HepG2 (cell line): ENCODE results near the gene CRAMP1. TPM values are rescaled to one million over a fixed set of nuclear protein-coding genes. Genes with fewer than 3 reads are reported as not detected.

ENCODE experiments used
- ATAC-seq: fragments of 200-7000 bp; cut with Tn5 transposase; 3 replicates; pipeline ENCODE4 v1.9.1; 2020; ENCODE audit warnings: mild to moderate bottlenecking, moderate library complexity
- BruUV-seq: library from RNA; stranded (reverse); fragments of 400-500 nt; replicated peaks from 2 replicates; lab custom pipeline; 2021; lab: Mats Ljungman, UMichigan
- CTCF ChIA-PET: fragments of 300-600 bp; formaldehyde crosslinking; extraction: SDS; loops from one replicate; lab custom pipeline; 2021; ENCODE audit warnings: low total read pairs, inconsistent platforms, low intra/inter-chr PET ratio; lab: Yijun Ruan, JAX
- POLR2A ChIA-PET: fragments of 350-600 bp; sonication (Branson Sonifier 250); formaldehyde crosslinking; loops from one replicate; lab custom pipeline; 2020; ENCODE audit warnings: antibody characterized with exemption, inconsistent platforms; lab: Yijun Ruan, JAX
- DNase-seq: peaks from one replicate; pipeline ENCODE4 v3.0.0-alpha.2; 2015; ENCODE audit warnings: low spot score
- FAIRE-seq: peaks from 3 replicates; lab custom pipeline; 2011; peaks lifted over from hg19 to GRCh38; lab: Jason Lieb, UNC
- H2AFZ ChIP-seq: one replicate; pipeline ENCODE4 v1.6.1; 2011; ENCODE audit warnings: low read length, inconsistent platforms
- H3K27ac ChIP-seq: fragments of 300-600 bp; 3 replicates; pipeline ENCODE4 v1.8.0; 2011; ENCODE audit warnings: mixed run types, mild to moderate bottlenecking, mixed read lengths, low read length, inconsistent platforms; ENCODE audit not compliant: insufficient read depth; ENCODE audit errors: extremely low read length
- H3K27me3 ChIP-seq, 2 experiments: fragments of 200-600 bp in 1 of 2; 2 replicates in 1 of 2; 3 replicates in 1 of 2; pipeline versions ENCODE4 v1.6.0 to v1.8.0; 2011; ENCODE audit warnings: low read length in 2 of 2, mild to moderate bottlenecking in 2 of 2, moderate library complexity in 2 of 2, inconsistent platforms in 1 of 2; ENCODE audit not compliant: insufficient read depth in 2 of 2, control insufficient read depth in 1 of 2
- H3K36me3 ChIP-seq, 2 experiments: fragments of 200-600 bp in 1 of 2; replicated peaks in 1 of 2; 2 replicates in 1 of 2; 3 replicates in 1 of 2; pipeline versions ENCODE4 v1.5.1 to v1.8.0; 2011; ENCODE audit warnings: low read length in 2 of 2, inconsistent platforms in 1 of 2; ENCODE audit not compliant: insufficient read depth in 2 of 2, control insufficient read depth in 1 of 2
- H3K4me1 ChIP-seq: 2 replicates; pipeline ENCODE4 v1.5.1; 2012; ENCODE audit warnings: low read length, inconsistent platforms; ENCODE audit not compliant: insufficient read depth
- H3K4me2 ChIP-seq: 2 replicates; pipeline ENCODE4 v1.6.0; 2011; ENCODE audit warnings: low read depth, low read length, inconsistent platforms
- H3K4me3 ChIP-seq, 3 experiments: fragments of 200-600 bp in 1 of 3; sonication (generic), shearing (Covaris generic) in 1 of 3; replicated peaks in 1 of 3; 2 replicates each; pipeline ENCODE4 v1.5.1; 2011 to 2016; ENCODE audit warnings: low read length in 3 of 3, inconsistent platforms in 2 of 3, low read depth in 2 of 3, mild to moderate bottlenecking in 2 of 3, control low read depth in 1 of 3, mixed read lengths in 1 of 3; ENCODE audit not compliant: insufficient read depth in 1 of 3
- H3K79me2 ChIP-seq: one replicate; pipeline ENCODE4 v1.6.1; 2011; ENCODE audit warnings: low read length, inconsistent platforms; ENCODE audit not compliant: insufficient read depth
- H3K9ac ChIP-seq: 2 replicates; pipeline ENCODE4 v1.6.0; 2011; ENCODE audit warnings: mild to moderate bottlenecking, low read depth, low read length, inconsistent platforms; ENCODE audit not compliant: insufficient read depth
- H3K9me3 ChIP-seq: 2 replicates; pipeline ENCODE4 v1.5.1; 2012; ENCODE audit warnings: mild to moderate bottlenecking, low read length
- H4K20me1 ChIP-seq: 2 replicates; pipeline ENCODE4 v1.6.0; 2011; ENCODE audit warnings: inconsistent platforms, mild to moderate bottlenecking, low read length, moderate library complexity; ENCODE audit not compliant: insufficient read depth
- CEBPG ChIP-seq: IDR thresholded peaks from 2 replicates; pipeline ENCODE4 v1.6.1; 2016
- CREM ChIP-seq, 2 experiments: sonication (generic) in 1 of 2; formaldehyde crosslinking in 1 of 2; IDR thresholded peaks; 2 replicates each; pipeline versions ENCODE4 v1.4.0 to v1.6.1; 2016 to 2020; ENCODE audit warnings: antibody characterized with exemption in 1 of 2, mild to moderate bottlenecking in 1 of 2, missing genetic modification reagents in 1 of 2
- ESRRA ChIP-seq: sonication (generic); formaldehyde crosslinking; IDR thresholded peaks from 2 replicates; pipeline ENCODE4 v1.5.1; 2020; ENCODE audit warnings: mild to moderate bottlenecking, low read depth, missing genetic modification reagents
- FOXK1 ChIP-seq: sonication (generic); formaldehyde crosslinking; IDR thresholded peaks from 2 replicates; pipeline ENCODE4 v1.4.0; 2020; ENCODE audit warnings: low read depth, missing genetic modification reagents, borderline replicate concordance
- HIVEP1 ChIP-seq: sonication (generic); formaldehyde crosslinking; IDR thresholded peaks from 2 replicates; pipeline ENCODE4 v1.4.0; 2020; ENCODE audit warnings: mild to moderate bottlenecking, missing genetic modification reagents
- MIER3 ChIP-seq: IDR thresholded peaks from 2 replicates; pipeline ENCODE4 v1.6.1; 2016; ENCODE audit warnings: missing compliant biosample characterization, borderline replicate concordance
- MLLT10 ChIP-seq: sonication (generic); formaldehyde crosslinking; IDR thresholded peaks from 2 replicates; pipeline ENCODE4 v1.4.0; 2020; ENCODE audit warnings: missing genetic modification reagents
- NR2F6 ChIP-seq, 2 experiments: IDR thresholded peaks; 2 replicates each; pipeline ENCODE4 v1.6.1; 2016; ENCODE audit warnings: antibody characterized with exemption in 1 of 2, mild to moderate bottlenecking in 1 of 2
- PPARG ChIP-seq: conservative IDR thresholded peaks from 2 replicates; pipeline ENCODE4 v1.6.1; 2016; ENCODE audit warnings: missing biosample characterization, missing genetic modification reagents
- RARA ChIP-seq: IDR thresholded peaks from 2 replicates; pipeline ENCODE4 v1.6.1; 2016; ENCODE audit warnings: missing genetic modification reagents, missing compliant biosample characterization
- SAFB2 ChIP-seq: sonication (generic); formaldehyde crosslinking; IDR thresholded peaks from 2 replicates; pipeline ENCODE4 v1.5.1; 2020; ENCODE audit warnings: missing genetic modification reagents, low read depth, mild to moderate bottlenecking, borderline replicate concordance
- SMAD3 ChIP-seq: sonication (generic); formaldehyde crosslinking; IDR thresholded peaks from 2 replicates; pipeline ENCODE4 v1.4.0; 2020; ENCODE audit warnings: missing genetic modification reagents
- ZNF263 ChIP-seq: sonication (generic); formaldehyde crosslinking; IDR thresholded peaks from 2 replicates; pipeline ENCODE4 v1.4.0; 2020; ENCODE audit warnings: missing genetic modification reagents
- ZNF501 ChIP-seq: sonication (generic); formaldehyde crosslinking; IDR thresholded peaks from 2 replicates; pipeline ENCODE4 v1.5.1; 2020; ENCODE audit warnings: mild to moderate bottlenecking, moderate library complexity, missing genetic modification reagents
- ZNF652 ChIP-seq: IDR thresholded peaks from 2 replicates; pipeline ENCODE4 v1.6.1; 2016; ENCODE audit warnings: low read depth, borderline replicate concordance
- ZNF687 ChIP-seq: sonication (generic); formaldehyde crosslinking; IDR thresholded peaks from 2 replicates; pipeline ENCODE4 v1.5.1; 2020; ENCODE audit warnings: mild to moderate bottlenecking, missing genetic modification reagents, moderate library complexity
- ZNF703 ChIP-seq: sonication (generic); formaldehyde crosslinking; IDR thresholded peaks from 2 replicates; pipeline ENCODE4 v1.5.1; 2020; ENCODE audit warnings: missing genetic modification reagents, mild to moderate bottlenecking, moderate library complexity, borderline replicate concordance
- ZNF772 ChIP-seq: sonication (generic); formaldehyde crosslinking; IDR thresholded peaks from 2 replicates; pipeline ENCODE4 v1.5.0; 2020; ENCODE audit warnings: mild to moderate bottlenecking, missing genetic modification reagents
- WGBS: methylation state at CpG from one replicate; pipeline ENCODE4 v1.1.6; 2017; ENCODE audit warnings: low lambda C conversion rate; 5-methylcytosine and 5-hydroxymethylcytosine counted together
- in situ Hi-C: cut with HindIII; loops from 2 replicates; pipeline ENCODE4 v1.10.0; 2017; ENCODE audit warnings: low pct_unique_long_range_greater_than_20kb; ENCODE audit not compliant: extremely low pct_ligation_motif_present
- intact Hi-C: fragments of 100-400 bp; cut with micrococcal nuclease; formaldehyde crosslinking; loops from one replicate; pipeline ENCODE4 v1.10.0; 2022; ENCODE audit not compliant: unreplicated experiment
- polyA plus RNA-seq, 8 experiments: library from polyadenylated mRNA; depleted of rRNA in 3 of 8; stranded (reverse) in 7 of 8; unstranded in 1 of 8; fragments of >200 nt; fragmentation: Illumina TruSeq in 4 of 8; extraction: Trizol in 4 of 8; gene quantifications; 2 replicates each; pipeline versions ENCODE4 v1.2.1 to v1.2.3, GENCODE V29; 2011 to 2016; ENCODE audit warnings: low read depth in 4 of 8, missing spikeins in 1 of 8, mixed read lengths in 1 of 8; ENCODE audit not compliant: insufficient read depth in 1 of 8
- total RNA-seq, 5 experiments: library from RNA; depleted of rRNA; stranded (reverse); fragments of >200 nt; fragmentation: Illumina TruSeq; extraction: Trizol; gene quantifications; 2 replicates each; pipeline ENCODE4 v1.2.3, GENCODE V29; 2016; ENCODE audit warnings: low read depth in 1 of 5

The CRAMP1 gene
- total and polyA plus RNA-seq, 2 of the 13 experiments (the other 11 are each of a cell fraction or from before 2014, with no cell fraction given): 6.8 to 9.7 TPM

- H3K9ac ChIP-seq: peak overlapping the region; percentile 97
- peak overlapping the region; percentile 56 for H3K27ac ChIP-seq
- H3K4me2 ChIP-seq: peak overlapping the region; percentile 96
- peak; percentile 90 for FAIRE-seq
- ChIA-PET CTCF (no interaction called here), POLR2A (interaction anchor here (0.6 to 3.9 kb wide), 4 partner anchors 29 to 257 kb away, joined by 3 to 37 read pairs (median 6); partner anchors contain the start of genes CRAMP1, EME2, IFT140 and JPT2)
- peak overlapping the region; percentile 84 to 100 (median 99) for H3K4me3 ChIP-seq
- H3K27me3 ChIP-seq: no peaks in the 10 kb centered on the region; a peak in 1 of 5 replicates
- TSS peak; percentile 47 for BruUV-seq
- no peak overlapping the region for H2AFZ ChIP-seq
- intact Hi-C loops: loop anchor here (10.0 kb wide), 1 partner anchor 92 kb away; the partner anchor contains the start of genes CRAMP1 and IFT140
- ATAC-seq: peak; percentile 43
- H3K36me3 ChIP-seq: 0 out of 5 replicates have a peak, but pooled peaks cover 0 to 4% of the 10 kb centered on the region in 2 experiments
- peaks cover 49% of the 10 kb centered on the region for H3K79me2 ChIP-seq
- peak; percentile 41 for DNase-seq
- H3K4me1 ChIP-seq: peaks cover 53% of the 10 kb centered on the region
- in situ Hi-C loops: no loop called here
- 1% methylated on average over 7 of the region's 16 CpGs for WGBS
- H4K20me1 ChIP-seq: peaks cover 18% of the 10 kb centered on the region
- H3K9me3 ChIP-seq: no peaks in the 10 kb centered on the region
- TF ChIP-seq MLLT10 (CRISPR knock-in tag) (no peak), ZNF652 (CRISPR knock-in tag) (0 out of 2 replicates have a peak, but pooled peaks have one; percentile 33), SMAD3 (CRISPR knock-in tag) (0 out of 2 replicates have a peak, but pooled peaks have one; percentile 31), HIVEP1 (CRISPR knock-in tag) (0 out of 2 replicates have a peak, but pooled peaks have one; percentile 51), ZNF703 (CRISPR knock-in tag) (0 out of 2 replicates have a peak, but pooled peaks have one; percentile 52), MIER3 (CRISPR knock-in tag) (no peak), ZNF687 (peak; percentile 43; the same call in 1 of the 2 replicates), ZNF263 (CRISPR knock-in tag) (peak; percentile 96), PPARG (CRISPR knock-in tag) (no peak), ZNF772 (CRISPR knock-in tag) (no peak), CEBPG (CRISPR knock-in tag) (0 out of 2 replicates have a peak, but pooled peaks have one; percentile 26), RARA (peak; percentile 56), CREM (IDR thresholded peaks at IDR 0.05) (no peak), CREM (CRISPR knock-in tag; IDR thresholded peaks at IDR 0.05) (no peak), FOXK1 (CRISPR knock-in tag) (0 out of 2 replicates have a peak, but pooled peaks have one; percentile 19), SAFB2 (no peak; the same call in 1 of the 2 replicates), ESRRA (CRISPR knock-in tag) (no peak), ZNF501 (CRISPR knock-in tag) (peak; percentile 38; the same call in 1 of the 2 replicates), NR2F6 (IDR thresholded peaks at IDR 0.05) (0 out of 2 replicates have a peak, but pooled peaks have one; percentile 17), NR2F6 (CRISPR knock-in tag; IDR thresholded peaks at IDR 0.05) (peak; percentile 51)
Measured at GRCh38 chr16:1707193-1707790, 95.1 kb downstream of the CRAMP1 start.
